Heart left ventricle (tissue), 16 donors: Measurements from ENCODE around the gene SART1. TPM values are rescaled to one million over a fixed set of nuclear protein-coding genes. Genes with fewer than 3 reads are reported as not detected.
A peak's percentile ranks its signal among the peaks of the same experiment; 100 is the strongest.

ENCODE experiments used
- ATAC-seq, 4 donors: fragments of 200-7000 bp; cut with Tn5 transposase; one replicate each; pipeline ENCODE4 v1.9.1; 2020 to 2022; ENCODE audit warnings: moderate library complexity in 4 of 4, mild to moderate bottlenecking in 3 of 4, moderate number of reproducible peaks in 1 of 4
- DNase-seq, 5 donors: peaks; one replicate each; pipeline ENCODE4 v3.0.0-alpha.2; 2020
- H3K27ac ChIP-seq, 12 donors: fragments of 200-600 bp; sonication (generic) in 4 of 12; one replicate each; pipeline versions ENCODE4 v1.5.0 to v1.8.0; 2016 to 2022; ENCODE audit warnings: mild to moderate bottlenecking in 2 of 12
- H3K27me3 ChIP-seq, 9 donors: fragments of 200-600 bp; sonication (generic) in 2 of 9; one replicate each; pipeline versions ENCODE4 v1.5.1 to v1.8.0; 2016 to 2022; ENCODE audit warnings: mild to moderate bottlenecking in 3 of 9
- H3K36me3 ChIP-seq, 9 donors: fragments of 200-600 bp; sonication (generic) in 2 of 9; one replicate each; pipeline versions ENCODE4 v1.5.0 to v1.8.0; 2018 to 2022; ENCODE audit warnings: mild to moderate bottlenecking in 2 of 9
- H3K4me1 ChIP-seq, 12 donors: fragments of 200-600 bp; sonication (generic) in 4 of 12; one replicate each; pipeline versions ENCODE4 v1.5.0 to v1.8.0; 2016 to 2022; ENCODE audit warnings: mild to moderate bottlenecking in 3 of 12
- H3K4me3 ChIP-seq, 12 donors: fragments of 200-600 bp; sonication (generic) in 4 of 12; one replicate each; pipeline versions ENCODE4 v1.5.0 to v1.8.0; 2017 to 2022; ENCODE audit warnings: mild to moderate bottlenecking in 9 of 12, moderate library complexity in 4 of 12
- H3K9me3 ChIP-seq, 12 donors: fragments of 200-600 bp; sonication (generic) in 4 of 12; one replicate each; pipeline versions ENCODE4 v1.5.0 to v1.8.0; 2016 to 2022; ENCODE audit warnings: mild to moderate bottlenecking in 1 of 12
- POLR2A ChIP-seq, 2 donors: fragments of 450-650 bp; IDR thresholded peaks; one replicate each; pipeline ENCODE4 v1.6.1; 2017; ENCODE audit warnings: antibody characterized with exemption in 2 of 2, mild to moderate bottlenecking in 2 of 2, moderate library complexity in 2 of 2
- WGBS, 4 donors: extraction: QIAGEN DNeasy Blood & Tissue Kit in 2 of 4; methylation state at CpG; one replicate each; pipeline versions ENCODE4 v1.1.5 to v1.1.7; 2013 to 2018; 5-methylcytosine and 5-hydroxymethylcytosine counted together
- intact Hi-C, 10 donors: fragments of 100-400 bp; cut with DNase I; formaldehyde crosslinking; loops; one replicate each; pipeline versions ENCODE4 v1.11.1 to v1.14.2; 2022
- polyA plus RNA-seq, 2 donors: library from polyadenylated mRNA; stranded (reverse); fragments of 200-250 nt; gene quantifications; one replicate each; pipeline ENCODE4 v1.2.3, GENCODE V29; 2013
- total RNA-seq, 9 donors: library from RNA; depleted of rRNA in 2 of 9; stranded (reverse); fragments of >200 nt in 2 of 9; fragmentation: NEBNext Ultra II Directional in 3 of 9; extraction: Animal tissue kit (Norgen Biotek cat#: 25700) in 3 of 9; gene quantifications; one replicate each; pipeline versions ENCODE4 v1.1.0 to v1.2.4, GENCODE V29; 2016 to 2023
- TF ChIP-seq, protein P1 (sequence below), 12 donors: fragments of 200-600 bp; sonication (generic) in 4 of 12; IDR thresholded peaks; one replicate each; pipeline versions ENCODE4 v1.5.0 to v1.8.0; 2018 to 2022; ENCODE audit warnings: antibody characterized with exemption in 12 of 12, mild to moderate bottlenecking in 5 of 12
- donor health status: ischemic (EF 13 %, LVEDD 7.1; RV severe dilation, severe dysfunction).
- donor health status: healthy with polysubstance abuse.
- donor health status: DM: no; HTN: yes; CAD: no.
- donor health status: DM: no; HTN: no; CAD: no.
- donor health status: ischemic (EF 25% LVEDD 6.9; RV normal size, moderate dysfunction).
- donor health status: ischemic (EF 25% LVEDD 5.7; RV mildly dilated, moderate dysfunction).
- donor health status: healthy.
- donor health status: DM: yes; HTN: yes; CAD: no.
- donor health status: ischemic (EF 35%, LVEDD 5.7; RV mildly dilated, moderate dysfunction).
- donor health status: nonischemic (EF 11% LVEDD 7.7; RV severe dilation, severe dysfunction).
- donor health status: DM: yes; HTN: yes; CAD: no.
- donor health status: PGD.
- donor health status: ischemic (EF 29% LVEDD 5.4; RV normal size, mild dysfunction).
- donor health status: nonischemic (EF 23%, LVEDD 6.1; RV moderate dilation, normal function).

SART1 gene
- total and polyA plus RNA-seq, 11 donors: 21.6 to 70.1 (median 31.5) TPM

- Histone ChIP-seq H3K4me3 (no peak overlapping the region), H3K27ac (no peak overlapping the region), H3K4me1 (peaks cover 0 to 6% (median 5%) of the 10 kb centered on the region in 12 donors), H3K36me3 (peaks cover 7 to 89% (median 80%) of the 10 kb centered on the region in 9 donors), H3K9me3 (no peaks in the 10 kb centered on the region), H3K27me3 (no peaks in the 10 kb centered on the region)
- TF ChIP-seq POLR2A (IDR thresholded peaks at IDR 0.05): no peak
- TF ChIP-seq, protein P1, sequence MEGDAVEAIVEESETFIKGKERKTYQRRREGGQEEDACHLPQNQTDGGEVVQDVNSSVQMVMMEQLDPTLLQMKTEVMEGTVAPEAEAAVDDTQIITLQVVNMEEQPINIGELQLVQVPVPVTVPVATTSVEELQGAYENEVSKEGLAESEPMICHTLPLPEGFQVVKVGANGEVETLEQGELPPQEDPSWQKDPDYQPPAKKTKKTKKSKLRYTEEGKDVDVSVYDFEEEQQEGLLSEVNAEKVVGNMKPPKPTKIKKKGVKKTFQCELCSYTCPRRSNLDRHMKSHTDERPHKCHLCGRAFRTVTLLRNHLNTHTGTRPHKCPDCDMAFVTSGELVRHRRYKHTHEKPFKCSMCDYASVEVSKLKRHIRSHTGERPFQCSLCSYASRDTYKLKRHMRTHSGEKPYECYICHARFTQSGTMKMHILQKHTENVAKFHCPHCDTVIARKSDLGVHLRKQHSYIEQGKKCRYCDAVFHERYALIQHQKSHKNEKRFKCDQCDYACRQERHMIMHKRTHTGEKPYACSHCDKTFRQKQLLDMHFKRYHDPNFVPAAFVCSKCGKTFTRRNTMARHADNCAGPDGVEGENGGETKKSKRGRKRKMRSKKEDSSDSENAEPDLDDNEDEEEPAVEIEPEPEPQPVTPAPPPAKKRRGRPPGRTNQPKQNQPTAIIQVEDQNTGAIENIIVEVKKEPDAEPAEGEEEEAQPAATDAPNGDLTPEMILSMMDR (IDR thresholded peaks at IDR 0.05): no peak
- intact Hi-C loops: no loop called here
- 83 to 88% (median 87%) methylated on average over 14 to 15 of the region's 15 CpGs for WGBS, 4 donors
- no peak for DNase-seq
- peak in 1 of 4 donors; percentile 7 for ATAC-seq
Measured at GRCh38 chr11:65968600-65969482, 7.3 kb downstream of the SART1 start.

DNA sequence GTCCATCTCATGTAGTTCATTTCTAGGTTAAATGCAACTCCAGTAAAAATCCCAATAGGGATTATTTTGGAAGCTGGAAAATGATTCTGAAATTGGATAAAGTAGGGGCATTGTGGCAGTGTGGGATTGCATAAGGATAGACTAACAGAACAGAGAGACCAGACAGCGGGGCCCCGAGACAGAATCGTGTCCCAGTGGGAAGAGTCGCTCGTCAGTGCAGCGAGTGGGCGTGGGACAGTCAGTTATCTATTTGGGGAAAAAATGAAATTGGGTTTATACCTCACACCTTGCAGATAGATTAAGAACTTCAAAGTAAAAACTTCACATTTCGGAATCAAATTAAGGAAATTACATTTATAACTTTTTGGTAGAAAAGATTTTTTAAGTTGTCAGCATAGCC lies 10.6 kb downstream of the SART1 start:
- no peak for ATAC-seq
- Histone ChIP-seq H3K4me1 (no peaks in the 10 kb centered on the region), H3K27me3 (no peaks in the 10 kb centered on the region), H3K4me3 (no peak overlapping the region), H3K27ac (no peak overlapping the region), H3K36me3 (peaks cover 3 to 80% (median 64%) of the 10 kb centered on the region in 9 donors), H3K9me3 (no peaks in the 10 kb centered on the region)
- intact Hi-C loops: no loop called here
- TF ChIP-seq, protein P1 (IDR thresholded peaks at IDR 0.05): no peak
- TF ChIP-seq POLR2A (IDR thresholded peaks at IDR 0.05): no peak
- no peak for DNase-seq
- 91 to 94% (median 93%) methylated on average over 8 of the region's 8 CpGs for WGBS, 4 donors

- intact Hi-C loops: no loop called here
- TF ChIP-seq POLR2A (IDR thresholded peaks at IDR 0.05): no peak
- TF ChIP-seq, protein P1 (IDR thresholded peaks at IDR 0.05): no peak
- DNase-seq: no peak
- H3K27ac ChIP-seq: no peak overlapping the region
- no peaks in the 10 kb centered on the region for H3K27me3 ChIP-seq
- peaks cover 0 to 80% (median 64%) of the 10 kb centered on the region in 9 donors for H3K36me3 ChIP-seq
- no peaks in the 10 kb centered on the region for H3K9me3 ChIP-seq
- H3K4me3 ChIP-seq: no peak overlapping the region
- ATAC-seq: no peak
- 87 to 96% (median 94%) methylated on average over 8 to 13 of the region's 13 CpGs for WGBS, 4 donors
- H3K4me1 ChIP-seq: no peaks in the 10 kb centered on the region
Measured at GRCh38 chr11:65973439-65974110, 12.0 kb downstream of the SART1 start.

DNA sequence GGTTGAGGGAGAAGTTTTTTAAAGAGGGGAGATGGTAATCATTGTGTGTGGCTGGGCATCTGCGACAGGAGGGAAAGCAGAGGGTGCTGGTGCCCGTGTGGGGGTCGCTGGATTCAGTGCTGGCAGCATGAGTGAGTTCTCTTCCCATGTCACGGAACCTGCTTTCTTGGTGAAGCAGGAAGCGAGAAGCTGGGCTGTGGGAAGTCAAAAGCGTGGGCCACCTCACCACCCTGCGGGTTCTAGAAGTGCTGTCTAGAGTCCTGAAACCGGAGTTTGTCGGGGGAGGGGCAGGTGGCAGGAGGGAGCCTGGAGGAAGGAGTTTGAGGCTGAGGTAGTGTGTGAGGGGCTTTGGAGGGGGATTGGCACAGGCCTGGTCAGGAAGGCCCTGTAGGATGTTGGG lies 14.2 kb downstream of the SART1 start:
- DNase-seq: no peak
- no peak for ATAC-seq
- Histone ChIP-seq H3K36me3 (peaks cover 0 to 77% (median 58%) of the 10 kb centered on the region in 9 donors), H3K4me3 (no peak overlapping the region), H3K9me3 (no peaks in the 10 kb centered on the region), H3K27ac (no peak overlapping the region), H3K27me3 (no peaks in the 10 kb centered on the region), H3K4me1 (no peaks in the 10 kb centered on the region)
- no peak for TF ChIP-seq POLR2A (IDR thresholded peaks at IDR 0.05)
- TF ChIP-seq, protein P1 (IDR thresholded peaks at IDR 0.05): no peak
- intact Hi-C loops: no loop called here
- WGBS, 4 donors: 92 to 97% (median 94%) methylated on average over 9 of the region's 9 CpGs
